Sigmoid colon (tissue), 4 donors: ENCODE results near the gene CITED2.

Source experiments
- EP300 ChIP-seq, 4 donors: sonication (generic); formaldehyde crosslinking; IDR thresholded peaks; one replicate each; pipeline ENCODE4 v1.6.1; 2017; ENCODE audit warnings: antibody characterized with exemption in 4 of 4
- POLR2A ChIP-seq, 2 donors: fragments of 450-650 bp; IDR thresholded peaks; one replicate each; pipeline ENCODE4 v1.6.1; 2016; ENCODE audit warnings: antibody characterized with exemption in 2 of 2, mild to moderate bottlenecking in 2 of 2, moderate library complexity in 2 of 2
- POLR2AphosphoS5 ChIP-seq, 4 donors: sonication (generic); formaldehyde crosslinking; IDR thresholded peaks; one replicate each; pipeline ENCODE4 v1.6.1; 2017; ENCODE audit warnings: antibody characterized with exemption in 4 of 4
- TF ChIP-seq, protein P1 (sequence below), 4 experiments: fragments of 450-650 bp in 3 of 4; fragments of 200-600 bp in 1 of 4; IDR thresholded peaks; one replicate each; pipeline ENCODE4 v1.5.1; 2016 to 2019; ENCODE audit warnings: antibody characterized with exemption in 4 of 4, mild to moderate bottlenecking in 3 of 4, moderate library complexity in 2 of 4

GRCh38 chr6:139368661-139369060 is 5.8 kb downstream of the CITED2 start:
- TF ChIP-seq, protein P1, sequence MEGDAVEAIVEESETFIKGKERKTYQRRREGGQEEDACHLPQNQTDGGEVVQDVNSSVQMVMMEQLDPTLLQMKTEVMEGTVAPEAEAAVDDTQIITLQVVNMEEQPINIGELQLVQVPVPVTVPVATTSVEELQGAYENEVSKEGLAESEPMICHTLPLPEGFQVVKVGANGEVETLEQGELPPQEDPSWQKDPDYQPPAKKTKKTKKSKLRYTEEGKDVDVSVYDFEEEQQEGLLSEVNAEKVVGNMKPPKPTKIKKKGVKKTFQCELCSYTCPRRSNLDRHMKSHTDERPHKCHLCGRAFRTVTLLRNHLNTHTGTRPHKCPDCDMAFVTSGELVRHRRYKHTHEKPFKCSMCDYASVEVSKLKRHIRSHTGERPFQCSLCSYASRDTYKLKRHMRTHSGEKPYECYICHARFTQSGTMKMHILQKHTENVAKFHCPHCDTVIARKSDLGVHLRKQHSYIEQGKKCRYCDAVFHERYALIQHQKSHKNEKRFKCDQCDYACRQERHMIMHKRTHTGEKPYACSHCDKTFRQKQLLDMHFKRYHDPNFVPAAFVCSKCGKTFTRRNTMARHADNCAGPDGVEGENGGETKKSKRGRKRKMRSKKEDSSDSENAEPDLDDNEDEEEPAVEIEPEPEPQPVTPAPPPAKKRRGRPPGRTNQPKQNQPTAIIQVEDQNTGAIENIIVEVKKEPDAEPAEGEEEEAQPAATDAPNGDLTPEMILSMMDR (IDR thresholded peaks at IDR 0.05): no peak
- TF ChIP-seq POLR2A (IDR thresholded peaks at IDR 0.05) (no peak), POLR2AphosphoS5 (IDR thresholded peaks at IDR 0.05) (no peak), EP300 (IDR thresholded peaks at IDR 0.05) (no peak)
